Retinal pigment epithelial cell (primary cell): ENCODE data around the gene MOV10L1.

ENCODE experiments used
- DNase-seq: peaks from one replicate; pipeline ENCODE4 v3.0.0-alpha.2; 2010; ENCODE audit warnings: low read depth
- H3K4me3 ChIP-seq: 2 replicates; pipeline ENCODE4 v1.5.1; 2011; ENCODE audit warnings: mild to moderate bottlenecking, low read length, control low read depth, moderate library complexity
- TF ChIP-seq, protein P1 (sequence below): conservative IDR thresholded peaks from 2 replicates; pipeline ENCODE4 v1.5.1; 2011; ENCODE audit warnings: low read depth, low read length, control low read depth, inconsistent platforms

MOV10L1 gene

GRCh38 chr22:50178471-50178864, 88.7 kb downstream of the MOV10L1 start:
- no peak for DNase-seq
- no peak overlapping the region for H3K4me3 ChIP-seq
- TF ChIP-seq, protein P1, sequence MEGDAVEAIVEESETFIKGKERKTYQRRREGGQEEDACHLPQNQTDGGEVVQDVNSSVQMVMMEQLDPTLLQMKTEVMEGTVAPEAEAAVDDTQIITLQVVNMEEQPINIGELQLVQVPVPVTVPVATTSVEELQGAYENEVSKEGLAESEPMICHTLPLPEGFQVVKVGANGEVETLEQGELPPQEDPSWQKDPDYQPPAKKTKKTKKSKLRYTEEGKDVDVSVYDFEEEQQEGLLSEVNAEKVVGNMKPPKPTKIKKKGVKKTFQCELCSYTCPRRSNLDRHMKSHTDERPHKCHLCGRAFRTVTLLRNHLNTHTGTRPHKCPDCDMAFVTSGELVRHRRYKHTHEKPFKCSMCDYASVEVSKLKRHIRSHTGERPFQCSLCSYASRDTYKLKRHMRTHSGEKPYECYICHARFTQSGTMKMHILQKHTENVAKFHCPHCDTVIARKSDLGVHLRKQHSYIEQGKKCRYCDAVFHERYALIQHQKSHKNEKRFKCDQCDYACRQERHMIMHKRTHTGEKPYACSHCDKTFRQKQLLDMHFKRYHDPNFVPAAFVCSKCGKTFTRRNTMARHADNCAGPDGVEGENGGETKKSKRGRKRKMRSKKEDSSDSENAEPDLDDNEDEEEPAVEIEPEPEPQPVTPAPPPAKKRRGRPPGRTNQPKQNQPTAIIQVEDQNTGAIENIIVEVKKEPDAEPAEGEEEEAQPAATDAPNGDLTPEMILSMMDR, result no peak

- H3K4me3 ChIP-seq, result no peak overlapping the region
- DNase-seq, result no peak
- TF ChIP-seq, protein P1, result no peak
These were observed 89.4 kb downstream of the MOV10L1 start for GRCh38 chr22:50178871-50179869.

DNA sequence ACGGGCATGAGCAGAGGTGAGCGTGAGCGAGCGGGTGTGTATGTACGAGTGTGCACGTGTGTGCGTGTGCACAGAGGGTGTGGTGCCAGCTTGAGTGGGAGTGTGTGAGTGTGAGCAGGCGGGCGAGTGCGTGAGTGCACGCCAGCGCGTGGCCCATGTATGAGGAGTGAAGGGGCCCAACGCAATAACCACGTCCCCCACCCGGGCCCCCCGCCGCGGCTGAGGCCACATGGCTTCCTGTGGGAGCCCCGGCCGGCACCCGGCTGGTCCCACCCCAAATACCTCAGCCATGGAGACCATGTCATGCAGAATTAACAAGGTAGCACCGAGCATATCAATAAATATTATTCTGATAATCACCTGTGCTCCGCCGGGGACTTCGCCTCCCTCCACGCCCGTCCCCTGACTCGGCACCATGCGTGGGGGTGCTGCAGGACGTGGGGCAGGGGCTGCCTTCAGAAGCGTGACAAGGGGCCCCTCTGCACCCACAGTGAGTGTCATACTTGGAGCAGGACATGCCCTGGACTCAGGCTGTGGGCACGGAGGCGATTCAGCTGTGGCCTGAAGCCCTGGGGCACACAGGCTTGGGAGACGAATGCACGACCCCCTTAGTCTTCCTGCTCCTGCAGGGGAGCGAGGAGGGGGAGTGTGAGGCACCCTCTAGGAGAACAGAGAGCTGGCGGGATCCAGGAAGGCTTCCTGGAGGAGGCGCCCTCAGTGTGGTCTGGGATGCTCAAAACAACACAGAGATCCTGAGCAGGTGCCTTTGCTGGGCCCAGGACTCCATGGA, 90.3 kb downstream of the MOV10L1 start:
- TF ChIP-seq, protein P1, result no peak
- H3K4me3 ChIP-seq, result no peak overlapping the region
- DNase-seq, result no peak

DNA sequence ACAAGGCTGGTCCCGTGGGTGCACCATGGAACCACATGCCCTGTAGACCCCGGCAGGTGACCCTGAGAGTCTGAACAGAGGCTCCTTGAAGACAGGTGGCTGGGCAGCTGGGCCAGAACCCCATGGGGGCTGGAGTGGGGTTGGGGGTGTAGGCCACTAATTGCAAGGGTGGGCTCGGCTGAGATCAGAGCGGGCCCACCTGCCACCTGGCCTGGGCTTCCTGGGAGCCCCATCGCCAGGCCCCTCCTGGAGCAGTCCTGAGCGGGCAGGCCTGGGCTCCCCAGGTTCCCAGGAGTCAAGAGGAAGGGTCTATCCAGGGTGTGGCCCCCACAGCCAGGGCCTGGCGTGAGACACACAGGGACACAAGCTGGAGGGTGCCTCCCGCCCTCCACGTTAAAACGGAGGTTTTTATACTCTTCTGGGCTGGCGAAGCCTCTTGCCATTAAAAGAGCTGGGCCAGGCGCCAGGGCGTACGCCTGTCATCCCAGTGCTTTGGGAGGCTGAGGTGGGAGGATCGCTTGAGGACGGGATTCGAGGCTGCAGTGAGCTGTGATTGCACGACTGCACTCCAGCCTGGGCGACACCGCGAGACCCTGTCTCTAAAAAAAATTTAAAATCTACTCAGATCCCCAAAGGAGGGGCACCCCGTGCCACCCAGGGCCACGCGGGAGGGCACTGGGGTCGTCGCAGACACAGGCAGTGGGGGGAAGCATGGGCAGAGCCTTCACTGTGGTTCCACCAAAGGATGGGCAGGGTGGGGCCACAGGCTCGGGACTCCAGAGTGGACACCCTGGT, 91.1 kb downstream of the MOV10L1 start:
- no peak for DNase-seq
- H3K4me3 ChIP-seq, result no peak overlapping the region
- TF ChIP-seq, protein P1, result no peak

DNA sequence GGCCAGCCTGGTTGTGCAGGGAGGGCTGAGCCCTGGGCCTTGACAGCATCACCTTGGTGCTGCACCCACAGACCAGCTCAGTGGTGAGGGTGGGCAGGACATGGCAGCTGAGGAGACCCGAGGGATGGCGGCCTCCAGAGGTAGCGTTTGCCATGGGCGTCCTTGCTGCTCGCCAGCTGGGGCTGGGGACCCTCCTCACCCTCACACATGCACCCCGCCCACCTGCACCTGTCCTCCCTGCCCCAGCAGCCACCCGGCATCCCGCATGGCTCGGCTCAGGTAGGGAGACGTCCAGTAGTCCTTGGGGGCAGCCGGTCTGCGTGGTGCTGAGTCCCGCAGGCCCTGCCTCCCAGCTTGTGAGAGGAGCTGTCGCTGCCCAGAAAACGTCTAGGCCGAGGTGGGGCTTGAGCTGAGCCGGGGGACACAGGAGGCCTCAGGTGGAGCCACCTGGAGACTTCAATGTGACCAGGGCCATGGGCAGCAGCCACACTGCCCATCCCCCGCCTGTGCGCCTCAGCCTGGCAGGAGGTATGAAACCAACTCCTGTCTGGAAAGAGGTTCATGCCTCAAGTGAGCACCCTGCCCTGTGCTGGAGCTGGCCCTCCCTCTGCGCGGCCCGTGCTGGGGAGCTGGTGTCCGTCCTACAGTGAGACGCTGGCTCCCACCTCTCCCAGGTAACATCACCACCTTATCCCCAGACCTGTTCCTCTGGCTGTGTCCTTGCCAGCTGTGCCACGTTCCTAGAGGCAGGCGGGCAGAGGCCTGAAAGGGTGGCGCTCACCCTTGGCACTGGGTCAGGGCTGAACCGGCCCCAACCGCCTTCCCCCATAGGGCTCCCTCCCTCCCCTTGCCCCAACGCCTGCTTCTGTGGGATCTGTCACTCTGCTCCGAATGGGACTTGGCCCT, 92.6 kb downstream of the MOV10L1 start:
- no peak overlapping the region for H3K4me3 ChIP-seq

More for the DNA sequence above, 92.6 kb downstream of the MOV10L1 start:
- TF ChIP-seq, protein P1, result no peak
- no peak for DNase-seq
